ENCODE data around the gene TSPAN12. TPM values are rescaled to one million over a fixed set of nuclear protein-coding genes. Genes with fewer than 3 reads are reported as not detected.

TSPAN12 gene
- polyA plus RNA-seq, 1 donor (not counting 4 experiments of a cell fraction or from before 2014, with no cell fraction given), result 0.47 TPM

DNA sequence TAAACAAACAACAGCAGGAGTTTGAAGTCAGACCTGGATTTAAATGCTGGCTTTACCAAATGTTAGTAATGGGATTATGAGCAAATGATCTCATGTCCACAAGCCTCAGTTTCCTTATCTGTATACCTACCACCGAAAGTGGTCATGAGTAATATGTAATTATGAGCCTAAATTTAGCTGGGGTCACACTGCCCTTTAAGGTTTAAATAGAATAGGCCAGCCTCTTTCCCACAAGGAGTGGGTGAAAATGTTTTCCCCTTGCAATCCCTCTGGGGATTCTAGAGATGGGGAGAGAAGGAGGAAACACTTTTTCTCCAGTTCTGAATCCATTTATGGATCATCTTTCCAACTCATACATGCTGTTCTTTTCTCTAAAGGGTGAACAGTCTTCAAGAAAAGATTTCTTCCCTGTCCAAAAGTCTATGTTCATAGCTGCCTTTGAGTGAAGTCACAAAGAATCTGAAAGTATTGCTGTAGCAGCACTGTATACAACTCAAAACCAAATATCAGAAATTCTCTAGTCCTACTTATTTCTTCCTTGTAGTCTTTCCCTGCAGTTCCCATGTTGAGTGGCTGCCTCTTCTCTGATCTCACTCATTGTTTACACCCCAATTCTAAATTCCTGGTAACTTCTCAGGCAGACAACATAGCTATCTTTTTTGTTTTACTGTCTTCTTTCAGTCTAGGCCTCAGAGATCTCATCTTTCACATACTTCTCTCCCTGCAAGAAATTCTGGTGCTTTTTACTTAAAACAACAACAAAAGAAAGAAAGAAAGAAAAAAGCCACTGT lies 7.4 kb upstream of the TSPAN12 start:
- no peaks in the 10 kb centered on the region for H3K9me1 ChIP-seq (ENCODE audit: control insufficient read depth, extremely low read depth, insufficient read depth, low read length)
- H3K4me2 ChIP-seq (ENCODE audit: control insufficient read depth, extremely low read depth, insufficient read depth, low read depth, low read length), result no peak overlapping the region
- H4K20me1 ChIP-seq (ENCODE audit: control insufficient read depth, extremely low read depth, insufficient read depth, low read length), result no peaks in the 10 kb centered on the region
- H3K9me3 ChIP-seq (ENCODE audit: control insufficient read depth, low read depth, low read length), result no peaks in the 10 kb centered on the region
- no peak overlapping the region for H2AFZ ChIP-seq (ENCODE audit: control insufficient read depth, low read length)
- TF ChIP-seq EZH2 (IDR thresholded peaks at IDR 0.05; ENCODE audit: low read length) (no peak), CTCF (optimal IDR thresholded peaks at IDR 0.05 in 1 of 3, IDR thresholded peaks at IDR 0.05 in 1 of 3, conservative IDR thresholded peaks at IDR 0.05 in 1 of 3; ENCODE audit: extremely low read depth in 1 of 3, insufficient read depth in 2 of 3, low read length in 3 of 3) (no peak)
- no peaks in the 10 kb centered on the region for H3K79me2 ChIP-seq (ENCODE audit: control insufficient read depth, insufficient read depth, low read length)
- DNase-seq (ENCODE audit: low read depth, low spot score), result no peak
- no peak overlapping the region for H3K4me3 ChIP-seq (ENCODE audit: control insufficient read depth in 2 of 3, extremely low read depth in 1 of 3, insufficient read depth in 2 of 3, low read depth in 1 of 3, low read length in 3 of 3)
- no peak overlapping the region for H3K27ac ChIP-seq (ENCODE audit: control insufficient read depth, insufficient read depth, low read length)
- H3K27me3 ChIP-seq (ENCODE audit: control insufficient read depth, extremely low read depth, insufficient read depth, low read length), result peaks cover 3% of the 10 kb centered on the region
- no peak overlapping the region for H3K9ac ChIP-seq (ENCODE audit: control insufficient read depth, extremely low read depth, insufficient read depth, low read length)
- dilution Hi-C loops (cut with MboI; ENCODE audit: extremely low pct_ligation_motif_present, low sequenced_read_pairs), result no loop called here
- no peaks in the 10 kb centered on the region for H3K4me1 ChIP-seq (ENCODE audit: control insufficient read depth, extremely low read depth, insufficient read depth, low read length)
- H3K36me3 ChIP-seq (ENCODE audit: control insufficient read depth in 2 of 2, extremely low read depth in 1 of 2, insufficient read depth in 2 of 2, low read length in 2 of 2), result no peaks in the 10 kb centered on the region
- no peak for FAIRE-seq

GRCh38 chr7:120864141-120864900 lies 6.4 kb upstream of the TSPAN12 start:
- H3K79me2 ChIP-seq (ENCODE audit: control insufficient read depth, insufficient read depth, low read length), result no peaks in the 10 kb centered on the region
- no peak overlapping the region for H3K4me2 ChIP-seq (ENCODE audit: control insufficient read depth, extremely low read depth, insufficient read depth, low read depth, low read length)
- DNase-seq (ENCODE audit: low read depth, low spot score) (no peak), FAIRE-seq (no peak)
- no peaks in the 10 kb centered on the region for H3K9me1 ChIP-seq (ENCODE audit: control insufficient read depth, extremely low read depth, insufficient read depth, low read length)
- no peak for TF ChIP-seq CTCF (optimal IDR thresholded peaks at IDR 0.05 in 1 of 3, IDR thresholded peaks at IDR 0.05 in 1 of 3, conservative IDR thresholded peaks at IDR 0.05 in 1 of 3; ENCODE audit: extremely low read depth in 1 of 3, insufficient read depth in 2 of 3, low read length in 3 of 3)
- no peak for TF ChIP-seq EZH2 (IDR thresholded peaks at IDR 0.05; ENCODE audit: low read length)
- H3K4me1 ChIP-seq (ENCODE audit: control insufficient read depth, extremely low read depth, insufficient read depth, low read length), result no peaks in the 10 kb centered on the region
- H3K9me3 ChIP-seq (ENCODE audit: control insufficient read depth, low read depth, low read length), result no peaks in the 10 kb centered on the region
- dilution Hi-C loops (cut with MboI; ENCODE audit: extremely low pct_ligation_motif_present, low sequenced_read_pairs), result no loop called here
- H3K4me3 ChIP-seq (ENCODE audit: control insufficient read depth in 2 of 3, extremely low read depth in 1 of 3, insufficient read depth in 2 of 3, low read depth in 1 of 3, low read length in 3 of 3), result no peak overlapping the region
- no peak overlapping the region for H3K27ac ChIP-seq (ENCODE audit: control insufficient read depth, insufficient read depth, low read length)
- no peak overlapping the region for H2AFZ ChIP-seq (ENCODE audit: control insufficient read depth, low read length)
- H3K9ac ChIP-seq (ENCODE audit: control insufficient read depth, extremely low read depth, insufficient read depth, low read length), result no peak overlapping the region
- no peaks in the 10 kb centered on the region for H4K20me1 ChIP-seq (ENCODE audit: control insufficient read depth, extremely low read depth, insufficient read depth, low read length)
- H3K36me3 ChIP-seq (ENCODE audit: control insufficient read depth in 2 of 2, extremely low read depth in 1 of 2, insufficient read depth in 2 of 2, low read length in 2 of 2), result no peaks in the 10 kb centered on the region
- peaks cover 3% of the 10 kb centered on the region for H3K27me3 ChIP-seq (ENCODE audit: control insufficient read depth, extremely low read depth, insufficient read depth, low read length)
